SK-N-SH (cell line): ENCODE results near the gene ADAM11. TPM values are rescaled to one million over a fixed set of nuclear protein-coding genes. Genes with fewer than 3 reads are reported as not detected.

ENCODE experiments used
- CTCF ChIA-PET: fragments of 300-600, 350-600 bp; formaldehyde crosslinking; extraction: SDS; loops from one replicate; lab custom pipeline; 2021; lab: Yijun Ruan, JAX
- POLR2A ChIA-PET: fragments of 350-600 bp; sonication (Branson Sonifier 250); formaldehyde crosslinking; extraction: SDS; loops from one replicate; lab custom pipeline; 2020; ENCODE audit warnings: antibody characterized with exemption, inconsistent platforms; lab: Yijun Ruan, JAX
- DNase-seq: peaks from one replicate; pipeline ENCODE4 v3.0.0; 2012
- H2AFZ ChIP-seq: fragments of 200-600 bp; sonication (generic); 2 replicates; pipeline ENCODE4 v1.8.1; 2016; ENCODE audit warnings: antibody characterized with exemption, mild to moderate bottlenecking, low read depth
- H3F3A ChIP-seq: fragments of 200-600 bp; sonication (generic); replicated peaks from 2 replicates; pipeline ENCODE3; 2016; ENCODE audit warnings: antibody characterized with exemption, mild to moderate bottlenecking; ENCODE audit not compliant: insufficient read depth
- H3K27ac ChIP-seq, 2 experiments: fragments of 200-500 bp in 1 of 2; fragments of 200-600 bp in 1 of 2; sonication (Bioruptor generic) in 1 of 2; sonication (generic), shearing (Covaris generic) in 1 of 2; 2 replicates each; pipeline versions ENCODE4 v1.5.1 to v1.6.1; 2014 to 2016; ENCODE audit warnings: low read depth in 2 of 2, inconsistent platforms in 1 of 2, low read length in 1 of 2, mild to moderate bottlenecking in 1 of 2, mixed read lengths in 1 of 2
- H3K27me3 ChIP-seq: fragments of 200-600 bp; sonication (generic), shearing (Covaris generic); 2 replicates; pipeline ENCODE4 v1.6.1; 2016; ENCODE audit warnings: mixed run types; ENCODE audit not compliant: insufficient read depth
- H3K36me3 ChIP-seq, 2 experiments: fragments of 200-500 bp in 1 of 2; fragments of 200-600 bp in 1 of 2; sonication (Bioruptor generic) in 1 of 2; sonication (generic) in 1 of 2; replicated peaks in 1 of 2; 2 replicates each; pipeline versions ENCODE3 to v1.5.1; 2014 to 2016; ENCODE audit warnings: low read length in 1 of 2, mild to moderate bottlenecking in 1 of 2; ENCODE audit not compliant: insufficient read depth in 2 of 2, control insufficient read depth in 1 of 2
- H3K4me1 ChIP-seq, 2 experiments: fragments of 200-500 bp in 1 of 2; fragments of 200-600 bp in 1 of 2; sonication (Bioruptor generic) in 1 of 2; sonication (generic), shearing (Covaris generic) in 1 of 2; 2 replicates each; pipeline versions ENCODE4 v1.5.1 to v1.6.1; 2014 to 2016; ENCODE audit warnings: low read depth in 1 of 2, low read length in 1 of 2, mixed run types in 1 of 2; ENCODE audit not compliant: insufficient read depth in 2 of 2, control insufficient read depth in 1 of 2
- H3K4me2 ChIP-seq: fragments of 200-600 bp; sonication (generic), shearing (Covaris generic); 2 replicates; pipeline ENCODE4 v1.6.1; 2017; ENCODE audit warnings: mixed run types
- H3K4me3 ChIP-seq, 2 experiments: fragments of 200-500 bp in 1 of 2; fragments of 200-600 bp in 1 of 2; sonication (Bioruptor generic) in 1 of 2; sonication (generic), shearing (Covaris generic) in 1 of 2; 2 replicates each; pipeline versions ENCODE4 v1.5.1 to v1.8.1; 2014 to 2016; ENCODE audit warnings: low read depth in 2 of 2, inconsistent platforms in 1 of 2, low read length in 1 of 2, mild to moderate bottlenecking in 1 of 2, mixed read lengths in 1 of 2, moderate library complexity in 1 of 2
- H3K79me2 ChIP-seq: fragments of 200-600 bp; sonication (generic); 2 replicates; pipeline ENCODE4 v1.8.1; 2017; ENCODE audit warnings: mild to moderate bottlenecking; ENCODE audit not compliant: insufficient read depth
- H3K9ac ChIP-seq: fragments of 200-600 bp; sonication (generic); 2 replicates; pipeline ENCODE4 v1.6.1; 2017; ENCODE audit warnings: mixed run types
- H3K9me2 ChIP-seq: fragments of 200-600 bp; sonication (generic); 2 replicates; pipeline ENCODE4 v1.6.1; 2017; ENCODE audit warnings: mixed run types
- H3K9me3 ChIP-seq: fragments of 200-600 bp; sonication (generic); 2 replicates; pipeline ENCODE4 v1.6.1; 2017; ENCODE audit warnings: mixed run types, mild to moderate bottlenecking, moderate library complexity
- H4K20me1 ChIP-seq: fragments of 200-600 bp; sonication (generic); 2 replicates; pipeline ENCODE4 v1.6.1; 2017; ENCODE audit warnings: mild to moderate bottlenecking, mixed run types; ENCODE audit not compliant: insufficient read depth
- FOSL2 ChIP-seq: IDR thresholded peaks from 2 replicates; pipeline ENCODE4 v1.4.0; 2012; ENCODE audit warnings: low read depth, mild to moderate bottlenecking, moderate library complexity, borderline replicate concordance
- FOXJ3 ChIP-seq: sonication (generic); formaldehyde crosslinking; IDR thresholded peaks from 2 replicates; pipeline ENCODE4 v1.5.1; 2020; ENCODE audit warnings: mild to moderate bottlenecking, missing genetic modification reagents
- FOXM1 ChIP-seq: IDR thresholded peaks from 2 replicates; pipeline ENCODE4 v1.4.0; 2012; ENCODE audit warnings: low read depth, mild to moderate bottlenecking
- GABPA ChIP-seq: IDR thresholded peaks from 2 replicates; pipeline ENCODE4 v1.4.0; 2012; ENCODE audit warnings: low read depth, mild to moderate bottlenecking
- MAX ChIP-seq: IDR thresholded peaks from 2 replicates; pipeline ENCODE4 v1.4.0; 2012; ENCODE audit warnings: low read depth
- RAD21 ChIP-seq: IDR thresholded peaks from 2 replicates; pipeline ENCODE4 v1.6.1; 2012; ENCODE audit warnings: mild to moderate bottlenecking, low read length
- RCOR1 ChIP-seq: fragments of 150-350 bp; IDR thresholded peaks from 2 replicates; pipeline ENCODE4 v1.6.1; 2017; ENCODE audit warnings: antibody characterized with exemption, low read length
- REST ChIP-seq: IDR thresholded peaks from 2 replicates; pipeline ENCODE4 v1.6.1; 2012; ENCODE audit warnings: mild to moderate bottlenecking, low read depth, low read length, moderate library complexity
- SIN3A ChIP-seq: IDR thresholded peaks from 2 replicates; pipeline ENCODE4 v1.6.1; 2012; ENCODE audit warnings: low read depth, mild to moderate bottlenecking, low read length, moderate library complexity, borderline replicate concordance
- SMC3 ChIP-seq: IDR thresholded peaks from 2 replicates; pipeline ENCODE4 v1.6.1; 2012; ENCODE audit warnings: low read depth, low read length, improper control_type of control experiment
- TEAD4 ChIP-seq: IDR thresholded peaks from 2 replicates; pipeline ENCODE4 v1.4.0; 2012; ENCODE audit warnings: mild to moderate bottlenecking, borderline replicate concordance; ENCODE audit not compliant: insufficient read depth
- WGBS: methylation state at CpG from one replicate; pipeline ENCODE4 v1.1.6; 2017; ENCODE audit warnings: low lambda C conversion rate; 5-methylcytosine and 5-hydroxymethylcytosine counted together
- polyA plus RNA-seq, 3 experiments: library from polyadenylated mRNA; depleted of rRNA; stranded (reverse); fragments of >200 nt; gene quantifications; 2 replicates each; pipeline ENCODE4 v1.2.3, GENCODE V29; 2012

Gene ADAM11
- polyA plus RNA-seq, 1 of the 3 experiments (the other 2 are of a cell fraction) = 2.5 TPM

GRCh38 chr17:44747566-44747965 is 11.2 kb upstream of the ADAM11 start:
- no peak for DNase-seq
- POLR2A ChIA-PET = no interaction called here
- Histone ChIP-seq H3K27me3 (no peaks in the 10 kb centered on the region), H3K4me2 (no peak overlapping the region), H3K9me3 (no peaks in the 10 kb centered on the region), H2AFZ (no peak overlapping the region), H3F3A (no peaks in the 10 kb centered on the region), H3K36me3 (peaks cover 2 to 3% of the 10 kb centered on the region in 2 experiments), H4K20me1 (no peaks in the 10 kb centered on the region), H3K9ac (no peak overlapping the region), H3K4me1 (peaks cover 0 to 7% of the 10 kb centered on the region in 2 experiments; a peak in 1 of 4 replicates), H3K79me2 (no peaks in the 10 kb centered on the region), H3K27ac (no peak overlapping the region), H3K4me3 (no peak overlapping the region), H3K9me2 (no peaks in the 10 kb centered on the region)
- no peak for TF ChIP-seq GABPA
- TF ChIP-seq TEAD4 = no peak
- TF ChIP-seq FOXJ3 (CRISPR knock-in tag) = no peak
- TF ChIP-seq MAX = no peak
- TF ChIP-seq REST = no peak
- no peak for TF ChIP-seq SIN3A
- no peak for TF ChIP-seq SMC3
- TF ChIP-seq FOXM1 = no peak
- no peak for TF ChIP-seq RAD21
- CTCF ChIA-PET = interaction anchor here (1.2 to 2.6 kb wide), 3 partner anchors 27 to 131 kb away, joined by 3 to 9 read pairs (median 6); no protein-coding TSS in a partner anchor

- 90% methylated on average over 15 of the region's 19 CpGs for WGBS
- no peaks in the 10 kb centered on the region for H3K9me2 ChIP-seq
- H3K4me1 ChIP-seq = peaks cover 0 to 7% of the 10 kb centered on the region in 2 experiments; a peak in 1 of 4 replicates
- peaks cover 2 to 3% of the 10 kb centered on the region in 2 experiments for H3K36me3 ChIP-seq
- DNase-seq = no peak
- no peaks in the 10 kb centered on the region for H3K79me2 ChIP-seq
- POLR2A ChIA-PET = interaction anchor here (1.0 kb wide), 1 partner anchor 10 kb away, joined by 3 read pairs; no protein-coding TSS in a partner anchor
- H2AFZ ChIP-seq = no peak overlapping the region
- H3K9ac ChIP-seq = no peak overlapping the region
- H3F3A ChIP-seq = no peaks in the 10 kb centered on the region
- H3K27me3 ChIP-seq = no peaks in the 10 kb centered on the region
- no peaks in the 10 kb centered on the region for H4K20me1 ChIP-seq
- CTCF ChIA-PET = interaction anchor here (0.6 to 2.6 kb wide), 3 partner anchors 10 to 386 kb away, joined by 3 to 9 read pairs (median 4); partner anchors contain the start of gene ACBD4
- TF ChIP-seq FOSL2 (no peak), RCOR1 (no peak)
- no peak overlapping the region for H3K4me3 ChIP-seq
- no peak overlapping the region for H3K4me2 ChIP-seq
- H3K27ac ChIP-seq = no peak overlapping the region
- H3K9me3 ChIP-seq = no peaks in the 10 kb centered on the region
Observed at GRCh38 chr17:44749076-44749979, 9.5 kb upstream of the ADAM11 start.
